RWPE1 (cell line): ENCODE results near the gene IGSF1.
"Not testable (repeated sequence)": the region's sequence is repeated elsewhere in the genome, so short reads cannot be mapped to it uniquely, and the experiment has no call there.

Experiments
- CTCF ChIA-PET: fragments of 350-600 bp; sonication (Branson Sonifier 250); formaldehyde crosslinking; extraction: SDS; loops from one replicate; lab custom pipeline; 2021; lab: Yijun Ruan, JAX
- POLR2A ChIA-PET: fragments of 400-600 bp; formaldehyde crosslinking; extraction: SDS; loops from one replicate; lab custom pipeline; 2020; ENCODE audit warnings: antibody characterized with exemption; ENCODE audit not compliant: low non-redundant PET; lab: Yijun Ruan, JAX
- DNase-seq: peaks from one replicate; pipeline ENCODE4 v3.0.0; 2012; ENCODE audit warnings: low spot score
- H3K27ac ChIP-seq: fragments of 450-650 bp; 2 replicates; pipeline ENCODE4 v1.5.1; 2017
- TF ChIP-seq, protein P1 (sequence below): fragments of 450-650 bp; conservative IDR thresholded peaks from 2 replicates; pipeline ENCODE4 v1.5.1; 2017; ENCODE audit warnings: low read depth, mild to moderate bottlenecking

Gene IGSF1

DNA sequence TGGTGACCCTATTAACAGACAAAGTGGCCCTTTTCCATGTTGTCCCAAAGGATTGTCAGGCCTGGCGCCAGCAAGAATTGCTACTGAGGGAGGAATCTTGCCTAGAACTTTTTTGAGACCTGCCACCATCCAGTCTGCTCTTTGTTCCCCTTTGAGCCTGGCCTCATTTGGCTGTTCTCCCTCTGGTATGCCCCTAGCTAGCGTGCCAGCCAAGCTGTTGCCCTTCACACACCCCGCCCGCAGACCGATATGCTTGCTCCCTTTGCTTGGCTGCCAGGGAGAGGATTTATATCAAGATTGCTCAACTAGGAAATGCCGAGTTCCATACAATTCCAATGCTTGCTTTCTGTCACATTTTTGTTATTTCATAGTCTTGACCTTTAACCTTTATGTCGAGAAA lies 24.4 kb downstream of the IGSF1 start:
- TF ChIP-seq, protein P1, sequence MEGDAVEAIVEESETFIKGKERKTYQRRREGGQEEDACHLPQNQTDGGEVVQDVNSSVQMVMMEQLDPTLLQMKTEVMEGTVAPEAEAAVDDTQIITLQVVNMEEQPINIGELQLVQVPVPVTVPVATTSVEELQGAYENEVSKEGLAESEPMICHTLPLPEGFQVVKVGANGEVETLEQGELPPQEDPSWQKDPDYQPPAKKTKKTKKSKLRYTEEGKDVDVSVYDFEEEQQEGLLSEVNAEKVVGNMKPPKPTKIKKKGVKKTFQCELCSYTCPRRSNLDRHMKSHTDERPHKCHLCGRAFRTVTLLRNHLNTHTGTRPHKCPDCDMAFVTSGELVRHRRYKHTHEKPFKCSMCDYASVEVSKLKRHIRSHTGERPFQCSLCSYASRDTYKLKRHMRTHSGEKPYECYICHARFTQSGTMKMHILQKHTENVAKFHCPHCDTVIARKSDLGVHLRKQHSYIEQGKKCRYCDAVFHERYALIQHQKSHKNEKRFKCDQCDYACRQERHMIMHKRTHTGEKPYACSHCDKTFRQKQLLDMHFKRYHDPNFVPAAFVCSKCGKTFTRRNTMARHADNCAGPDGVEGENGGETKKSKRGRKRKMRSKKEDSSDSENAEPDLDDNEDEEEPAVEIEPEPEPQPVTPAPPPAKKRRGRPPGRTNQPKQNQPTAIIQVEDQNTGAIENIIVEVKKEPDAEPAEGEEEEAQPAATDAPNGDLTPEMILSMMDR, result no peak
- ChIA-PET CTCF (no interaction called here), POLR2A (no interaction called here)
- DNase-seq, result no peak
- H3K27ac ChIP-seq, result no peak overlapping the region

DNA sequence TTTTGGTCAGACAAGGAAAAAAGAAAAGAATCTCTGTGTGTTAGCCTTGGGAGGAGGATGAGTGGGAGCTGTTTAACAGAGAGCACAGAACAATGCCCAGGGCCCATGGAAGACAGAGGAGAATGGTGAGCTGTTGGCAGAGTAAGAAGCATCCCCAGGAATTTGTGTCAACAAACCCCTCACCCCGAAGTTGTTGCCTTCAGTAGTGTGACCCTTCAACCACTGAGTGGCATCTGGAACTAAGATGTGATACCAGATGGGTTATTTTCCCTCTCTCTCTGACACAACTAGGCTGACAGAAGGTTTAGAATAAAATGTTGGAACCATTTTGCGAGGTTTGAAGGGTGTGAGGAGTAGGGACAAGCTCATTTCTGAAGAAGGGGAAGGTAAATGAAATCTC lies 25.1 kb downstream of the IGSF1 start:
- no peak for DNase-seq
- no peak overlapping the region for H3K27ac ChIP-seq
- CTCF ChIA-PET, result interaction anchor here (0.6 to 0.7 kb wide), 2 partner anchors 38 to 292 kb away, joined by 3 to 4 read pairs; no protein-coding TSS in a partner anchor
- POLR2A ChIA-PET, result no interaction called here
- TF ChIP-seq, protein P1, result no peak

DNA sequence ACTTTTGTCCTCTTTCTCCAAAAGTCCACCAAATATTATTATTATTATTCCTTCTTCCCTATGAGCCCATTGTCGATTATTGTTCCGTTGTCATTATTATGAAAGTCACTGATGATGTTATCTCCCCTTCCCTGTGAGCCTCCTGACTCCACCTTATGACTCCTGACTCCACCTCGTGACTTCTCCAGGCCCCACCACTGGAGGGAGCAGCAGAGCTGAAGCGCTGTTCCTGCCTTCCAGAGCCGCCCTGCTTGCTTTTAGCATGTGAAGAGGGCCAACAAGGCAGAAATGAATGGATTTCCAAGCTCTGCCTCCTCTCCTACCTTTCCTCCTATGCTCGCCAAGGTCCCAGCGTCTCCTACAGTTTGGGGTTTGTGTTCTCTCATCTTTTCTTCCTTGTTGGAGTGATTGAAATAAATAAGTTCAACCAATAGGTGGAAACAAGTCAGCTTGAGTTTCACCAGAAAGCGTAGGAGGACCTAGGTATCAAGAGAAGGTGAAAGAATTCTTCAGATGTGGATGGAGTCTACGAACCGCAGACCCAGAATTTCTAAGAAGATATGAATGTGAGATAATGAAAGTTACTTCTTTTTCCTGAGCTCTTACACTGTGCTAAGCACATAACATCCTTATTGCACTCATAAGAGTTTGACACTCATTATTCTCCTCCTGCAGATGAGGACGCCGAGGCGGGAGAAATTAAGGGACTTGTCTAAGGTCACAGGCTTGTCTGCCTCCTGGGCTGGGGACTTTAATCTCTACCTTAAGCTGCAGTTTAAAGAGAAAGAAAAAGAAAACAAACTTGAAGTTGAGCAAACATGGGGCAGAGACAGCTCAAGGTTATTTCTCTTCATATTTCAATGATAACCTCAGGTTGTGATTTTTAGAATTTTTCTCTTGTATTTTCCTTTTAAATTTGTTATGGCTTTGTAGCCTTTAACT lies 26.1 kb downstream of the IGSF1 start:
- DNase-seq, result no peak
- ChIA-PET POLR2A (no interaction called here), CTCF (interaction anchor here (0.6 to 0.9 kb wide), 3 partner anchors 39 to 370 kb away, joined by 3 to 4 read pairs (median 3); no protein-coding TSS in a partner anchor)
- TF ChIP-seq, protein P1, result no peak
- no peak overlapping the region for H3K27ac ChIP-seq

DNA sequence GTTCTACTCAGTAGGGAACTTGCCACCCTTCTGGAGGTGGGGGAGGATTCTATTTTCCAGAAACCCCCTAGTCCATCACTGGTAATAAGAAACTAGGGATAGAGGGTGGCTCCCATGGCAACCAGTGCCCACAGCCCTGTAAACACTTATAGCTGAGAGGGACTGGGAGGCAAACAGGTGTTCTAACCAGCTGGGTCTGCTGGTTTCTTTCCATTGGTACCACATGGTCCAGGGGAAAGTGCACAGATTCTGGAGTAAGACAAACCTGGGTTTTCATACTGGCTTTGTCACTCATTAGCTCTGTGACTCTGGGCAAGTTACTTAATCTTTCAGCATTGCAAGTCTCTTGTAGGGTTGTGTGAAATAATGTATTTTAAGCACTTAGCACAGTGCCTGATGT lies 26.9 kb downstream of the IGSF1 start:
- no peak overlapping the region for H3K27ac ChIP-seq
- TF ChIP-seq, protein P1, result no peak
- POLR2A ChIA-PET, result no interaction called here
- DNase-seq, result no peak
- CTCF ChIA-PET, result no interaction called here

DNA sequence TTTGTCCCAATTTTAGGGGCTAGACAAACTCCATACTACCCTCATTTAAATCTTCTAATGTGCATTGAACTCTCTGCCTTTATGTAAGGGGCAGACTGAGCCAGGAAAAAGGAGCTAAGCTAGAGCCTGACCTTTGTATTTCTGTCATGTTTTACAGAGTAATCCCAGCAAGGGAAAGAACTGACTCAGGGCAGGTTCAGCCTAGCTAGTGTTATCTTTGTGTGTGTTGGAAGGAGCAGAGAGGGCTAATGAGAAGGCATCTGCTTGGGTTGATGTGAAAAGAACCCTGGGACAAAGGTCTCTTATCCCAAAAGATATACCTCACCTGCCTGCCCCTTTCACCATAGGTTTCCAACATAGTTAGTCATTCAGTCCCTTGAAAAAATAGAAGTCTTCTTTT lies 31.7 kb downstream of the IGSF1 start:
- DNase-seq, result no peak
- no peak overlapping the region for H3K27ac ChIP-seq
- ChIA-PET CTCF (no interaction called here), POLR2A (no interaction called here)
- TF ChIP-seq, protein P1, result no peak

DNA sequence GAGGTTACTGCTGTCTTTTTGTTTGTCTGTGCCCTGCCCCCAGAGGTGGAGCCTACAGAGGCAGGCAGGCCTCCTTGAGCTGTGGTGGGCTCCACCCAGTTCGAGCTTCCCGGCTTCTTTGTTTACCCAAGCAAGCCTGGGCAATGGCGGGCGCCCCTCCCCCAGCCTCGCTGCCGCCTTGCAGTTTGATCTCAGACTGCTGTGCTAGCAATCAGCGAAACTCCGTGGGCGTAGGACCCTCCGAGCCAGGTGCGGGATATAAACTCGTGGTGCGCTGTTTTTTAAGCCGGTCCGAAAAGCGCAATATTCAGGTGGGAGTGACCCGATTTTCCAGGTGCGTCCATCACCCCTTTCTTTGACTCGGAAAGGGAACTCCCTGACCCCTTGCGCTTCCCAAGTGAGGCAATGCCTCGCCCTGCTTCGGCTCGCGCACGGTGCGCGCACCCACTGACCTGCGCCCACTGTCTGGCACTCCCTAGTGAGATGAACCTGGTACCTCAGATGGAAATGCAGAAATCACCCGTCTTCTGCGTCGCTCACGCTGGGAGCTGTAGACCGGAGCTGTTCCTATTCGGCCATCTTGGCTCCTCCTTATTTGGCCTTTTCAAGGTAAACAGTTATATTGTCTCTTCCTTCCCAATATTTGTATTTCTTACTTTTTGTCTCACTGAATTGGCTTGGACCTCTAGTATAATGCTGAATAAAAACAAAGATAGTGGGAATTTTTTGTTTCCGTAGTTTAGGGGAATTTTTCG lies 37.9 kb downstream of the IGSF1 start:
- CTCF ChIA-PET, DNase-seq, POLR2A ChIA-PET, H3K27ac ChIP-seq: not testable (repeated sequence)

DNA sequence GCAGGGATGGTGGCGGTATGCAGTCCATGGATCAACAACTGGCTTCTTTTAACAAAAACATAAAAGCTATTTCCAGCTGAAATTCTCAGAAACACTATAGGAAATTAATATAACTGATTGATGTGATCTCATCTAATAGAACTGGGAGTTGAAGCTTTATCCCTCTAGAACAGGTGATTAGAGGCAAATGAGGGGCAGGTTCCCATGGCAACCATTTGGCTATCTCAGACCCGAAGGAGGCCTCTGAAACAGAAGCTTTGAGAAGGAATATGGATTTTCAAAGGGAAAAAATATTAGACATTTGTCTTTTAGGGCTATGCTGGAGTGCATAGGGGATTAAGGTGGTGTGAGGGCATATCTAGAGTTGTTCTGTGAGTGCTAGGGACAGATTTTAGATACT lies 50.0 kb downstream of the IGSF1 start:
- POLR2A ChIA-PET, result interaction anchor here (0.6 kb wide), 1 partner anchor 10 kb away, joined by 4 read pairs; no protein-coding TSS in a partner anchor
- DNase-seq, result no peak
- CTCF ChIA-PET, result no interaction called here
- no peak overlapping the region for H3K27ac ChIP-seq
- TF ChIP-seq, protein P1, result no peak
